ENCODE data around the gene RSAD1.

RSAD1 gene

GRCh38 chr17:50479522-50480141, 972 bp downstream of the RSAD1 start:
- H3K4me3 ChIP-seq (ENCODE audit: low read depth, low read length) = peak overlapping the region; percentile 99
- DNase-seq (ENCODE audit: low read depth) = peak; percentile 91
- TF ChIP-seq CTCF (IDR thresholded peaks at IDR 0.05; ENCODE audit: insufficient read depth, low read depth, low read length, missing control alignments) = peak; percentile 59

- no peak for TF ChIP-seq CTCF (IDR thresholded peaks at IDR 0.05; ENCODE audit: insufficient read depth, low read depth, low read length, missing control alignments)
- DNase-seq (ENCODE audit: low read depth) = no peak
- no peak overlapping the region for H3K4me3 ChIP-seq (ENCODE audit: low read depth, low read length)
Measured at GRCh38 chr17:50480142-50480764, 1.6 kb downstream of the RSAD1 start.

- no peak overlapping the region for H3K4me3 ChIP-seq (ENCODE audit: low read depth, low read length)
- no peak for DNase-seq (ENCODE audit: low read depth)
- no peak for TF ChIP-seq CTCF (IDR thresholded peaks at IDR 0.05; ENCODE audit: insufficient read depth, low read depth, low read length, missing control alignments)
Measured at GRCh38 chr17:50480854-50481490, 2.3 kb downstream of the RSAD1 start.

GRCh38 chr17:50481648-50482047, 3.0 kb downstream of the RSAD1 start:
- no peak for DNase-seq (ENCODE audit: low read depth)
- TF ChIP-seq CTCF (IDR thresholded peaks at IDR 0.05; ENCODE audit: insufficient read depth, low read depth, low read length, missing control alignments) = no peak
- no peak overlapping the region for H3K4me3 ChIP-seq (ENCODE audit: low read depth, low read length)

GRCh38 chr17:50482110-50482509, 3.5 kb downstream of the RSAD1 start:
- TF ChIP-seq CTCF (IDR thresholded peaks at IDR 0.05; ENCODE audit: insufficient read depth, low read depth, low read length, missing control alignments) = no peak
- no peak for DNase-seq (ENCODE audit: low read depth)

GRCh38 chr17:50482516-50482915, 3.9 kb downstream of the RSAD1 start:
- peak; percentile 91 for DNase-seq (ENCODE audit: low read depth)
- TF ChIP-seq CTCF (IDR thresholded peaks at IDR 0.05; ENCODE audit: insufficient read depth, low read depth, low read length, missing control alignments) = peak; percentile 92
- H3K4me3 ChIP-seq (ENCODE audit: low read depth, low read length) = no peak overlapping the region

More at GRCh38 chr17:50482110-50482509, 3.5 kb downstream of the RSAD1 start:
- H3K4me3 ChIP-seq (ENCODE audit: low read depth, low read length) = no peak overlapping the region

Data from GM12865 (cell line).